OCI-LY1 (cell line): ENCODE data around the gene SDCCAG8.

Experiments
- CTCF ChIP-seq: fragments of 200-600 bp; sonication (generic), shearing (Covaris generic); IDR thresholded peaks from 2 replicates; pipeline ENCODE4 v1.5.1; 2017; ENCODE audit warnings: mild to moderate bottlenecking, antibody characterized with exemption, low read length, moderate library complexity, mixed read lengths
- EZH2 ChIP-seq: fragments of 200-600 bp; sonication (generic), shearing (Covaris generic); IDR thresholded peaks from 2 replicates; pipeline ENCODE4 v1.8.0; 2017; ENCODE audit warnings: borderline replicate concordance, mixed run types, mild to moderate bottlenecking, antibody characterized with exemption, low read length, moderate library complexity, mixed read lengths

- TF ChIP-seq EZH2 (no peak), CTCF (no peak)
Observed at GRCh38 chr1:243268751-243269460, 13.1 kb downstream of the SDCCAG8 start.
